Kidney capillary endothelial cell (primary cell): ENCODE data around the gene EEF2KMT.

Source experiments
- DNase-seq: peaks from one replicate; pipeline ENCODE4 v3.0.0-alpha.2; 2018; ENCODE audit warnings: low spot score

The EEF2KMT gene

GRCh38 chr16:5041600-5042133 is 55.9 kb downstream of the EEF2KMT start:
- no peak for DNase-seq

DNA sequence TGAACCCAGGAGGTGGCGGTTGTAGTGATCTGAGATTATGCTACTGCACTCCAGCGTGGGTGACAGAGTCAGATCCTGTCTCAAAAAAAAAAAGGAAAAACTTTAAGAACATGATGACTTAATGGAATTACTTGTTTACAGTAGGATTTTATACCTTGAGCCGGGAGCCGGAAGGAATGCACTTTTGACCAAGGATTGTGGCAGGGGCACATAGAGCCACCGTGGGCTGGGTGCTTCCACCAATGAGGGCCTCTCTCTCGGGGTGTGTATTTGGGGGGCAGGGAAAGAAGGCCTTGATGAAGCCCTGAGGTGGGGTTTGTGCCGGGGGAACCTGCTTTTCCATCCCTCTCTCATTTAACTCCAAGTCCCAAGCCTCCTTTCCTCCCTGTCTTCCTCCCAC is 57.1 kb downstream of the EEF2KMT start:
- DNase-seq, result no peak

DNA sequence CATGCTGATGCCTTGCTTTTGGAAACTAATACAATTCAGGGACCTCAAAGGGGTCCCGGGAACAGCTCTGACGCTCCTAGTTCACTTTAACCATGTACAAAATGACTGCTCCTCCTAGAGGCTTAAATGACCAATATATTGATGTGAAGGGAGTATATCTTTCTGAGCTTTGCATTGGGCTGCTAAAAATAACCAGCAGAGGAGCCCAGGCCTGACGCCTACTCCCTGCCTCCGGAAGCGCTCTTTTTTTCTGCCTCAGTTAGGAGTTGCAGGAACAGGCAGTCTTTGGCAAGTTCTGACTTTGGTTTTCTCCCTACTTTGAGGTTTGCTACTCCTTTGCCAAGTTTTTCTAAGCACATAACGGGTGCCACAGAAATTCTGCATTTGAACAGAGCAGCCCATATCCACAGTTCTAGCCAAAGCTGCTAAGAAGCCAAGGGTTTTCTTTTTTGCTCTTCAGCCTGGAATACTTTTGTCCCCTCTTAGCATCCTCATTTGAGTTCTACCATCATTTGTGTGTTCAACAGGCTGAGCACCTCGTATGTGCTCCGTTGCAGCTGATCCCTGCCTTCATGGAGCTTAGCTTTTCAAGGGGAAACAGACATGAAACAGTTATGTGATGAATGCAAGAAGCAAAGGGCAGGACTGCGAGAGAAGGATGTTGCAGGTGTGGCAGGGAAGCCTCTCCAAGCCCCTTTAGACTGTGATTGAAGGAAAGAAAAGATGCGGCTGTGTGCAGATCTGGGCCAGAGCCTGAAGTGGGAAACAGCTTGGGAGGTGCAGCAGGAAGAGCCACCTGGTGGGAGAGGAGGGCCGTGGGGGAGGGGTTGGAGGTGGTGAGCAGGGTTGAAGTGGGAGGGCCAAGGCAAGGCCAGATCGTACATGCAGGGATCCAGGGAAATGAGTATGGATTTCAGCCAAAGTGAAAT is 61.1 kb downstream of the EEF2KMT start:
- DNase-seq, result no peak

DNA sequence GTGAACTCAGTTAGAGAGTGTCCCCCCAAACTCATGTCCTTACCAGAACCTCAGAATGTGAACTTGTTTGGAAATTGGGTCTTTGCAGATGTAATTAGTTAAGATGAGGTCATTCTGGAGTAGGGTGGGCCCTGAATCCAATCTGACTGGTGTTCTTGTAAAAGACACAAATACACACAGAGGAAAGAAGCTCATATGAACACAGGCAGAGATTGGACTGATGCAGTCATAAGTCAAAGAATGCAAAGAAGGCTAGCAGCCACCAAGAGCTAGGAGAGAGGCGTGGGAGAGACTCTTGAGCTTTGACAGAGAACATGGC is 61.7 kb downstream of the EEF2KMT start:
- DNase-seq, result no peak
